A549 (cell line): Measurements from ENCODE around the gene KPTN.

Experiments
- MAZ ChIP-seq: fragments of 150-350 bp; IDR thresholded peaks from 2 replicates; pipeline ENCODE4 v1.6.1; 2014; ENCODE audit warnings: antibody characterized with exemption, low read depth, low read length, borderline replicate concordance
- ZFP36 ChIP-seq: fragments of 450-650 bp; IDR thresholded peaks from 2 replicates; pipeline ENCODE4 v1.6.1; 2014; ENCODE audit warnings: borderline replicate concordance; ENCODE audit not compliant: partially characterized antibody
- TF ChIP-seq, protein P1 (sequence below): fragments of >200 bp; sonication (Bioruptor Twin); formaldehyde crosslinking; IDR thresholded peaks from 3 replicates; pipeline ENCODE4 v1.5.1; 2016

DNA sequence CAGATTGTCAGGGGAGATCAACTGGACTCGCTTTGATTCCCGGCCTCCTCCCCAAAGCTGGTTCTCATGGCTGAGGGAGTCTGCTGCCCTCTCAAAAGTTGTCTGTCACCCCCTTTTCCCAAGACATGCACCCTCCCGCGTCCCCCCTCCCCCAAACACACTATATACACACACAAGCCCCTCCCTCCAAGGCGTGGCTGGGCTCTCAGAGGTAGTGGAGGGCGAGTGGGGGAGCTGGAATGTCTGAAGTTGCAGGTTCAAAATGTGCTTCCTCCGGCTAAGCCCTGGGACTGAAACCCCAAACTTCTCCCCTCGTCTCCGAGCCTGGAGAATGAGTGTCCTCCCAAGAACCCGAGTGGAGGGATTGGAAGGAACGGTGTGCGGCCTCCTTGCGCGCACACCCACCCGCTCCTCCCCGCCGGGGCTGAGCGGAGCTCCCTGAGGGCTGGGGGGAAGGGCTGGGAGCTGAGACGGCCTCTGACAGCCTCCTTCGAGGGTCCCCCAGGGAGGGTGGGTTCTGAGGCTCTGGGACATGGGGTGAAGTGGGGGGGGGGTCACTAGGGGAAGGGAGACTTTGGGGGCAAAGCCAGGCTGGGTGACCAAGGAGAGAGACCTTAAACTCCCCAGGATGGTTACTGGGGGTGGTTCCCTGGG is 54.8 kb downstream of the KPTN start:
- TF ChIP-seq, protein P1, sequence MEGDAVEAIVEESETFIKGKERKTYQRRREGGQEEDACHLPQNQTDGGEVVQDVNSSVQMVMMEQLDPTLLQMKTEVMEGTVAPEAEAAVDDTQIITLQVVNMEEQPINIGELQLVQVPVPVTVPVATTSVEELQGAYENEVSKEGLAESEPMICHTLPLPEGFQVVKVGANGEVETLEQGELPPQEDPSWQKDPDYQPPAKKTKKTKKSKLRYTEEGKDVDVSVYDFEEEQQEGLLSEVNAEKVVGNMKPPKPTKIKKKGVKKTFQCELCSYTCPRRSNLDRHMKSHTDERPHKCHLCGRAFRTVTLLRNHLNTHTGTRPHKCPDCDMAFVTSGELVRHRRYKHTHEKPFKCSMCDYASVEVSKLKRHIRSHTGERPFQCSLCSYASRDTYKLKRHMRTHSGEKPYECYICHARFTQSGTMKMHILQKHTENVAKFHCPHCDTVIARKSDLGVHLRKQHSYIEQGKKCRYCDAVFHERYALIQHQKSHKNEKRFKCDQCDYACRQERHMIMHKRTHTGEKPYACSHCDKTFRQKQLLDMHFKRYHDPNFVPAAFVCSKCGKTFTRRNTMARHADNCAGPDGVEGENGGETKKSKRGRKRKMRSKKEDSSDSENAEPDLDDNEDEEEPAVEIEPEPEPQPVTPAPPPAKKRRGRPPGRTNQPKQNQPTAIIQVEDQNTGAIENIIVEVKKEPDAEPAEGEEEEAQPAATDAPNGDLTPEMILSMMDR, result no peak
- no peak for TF ChIP-seq ZFP36
- TF ChIP-seq MAZ, result no peak
